ENCODE data around the gene RIC3. TPM values are rescaled to one million over a fixed set of nuclear protein-coding genes. Genes with fewer than 3 reads are reported as not detected.

The RIC3 gene
- polyA plus RNA-seq, 1 donor: 0.30 TPM

DNA sequence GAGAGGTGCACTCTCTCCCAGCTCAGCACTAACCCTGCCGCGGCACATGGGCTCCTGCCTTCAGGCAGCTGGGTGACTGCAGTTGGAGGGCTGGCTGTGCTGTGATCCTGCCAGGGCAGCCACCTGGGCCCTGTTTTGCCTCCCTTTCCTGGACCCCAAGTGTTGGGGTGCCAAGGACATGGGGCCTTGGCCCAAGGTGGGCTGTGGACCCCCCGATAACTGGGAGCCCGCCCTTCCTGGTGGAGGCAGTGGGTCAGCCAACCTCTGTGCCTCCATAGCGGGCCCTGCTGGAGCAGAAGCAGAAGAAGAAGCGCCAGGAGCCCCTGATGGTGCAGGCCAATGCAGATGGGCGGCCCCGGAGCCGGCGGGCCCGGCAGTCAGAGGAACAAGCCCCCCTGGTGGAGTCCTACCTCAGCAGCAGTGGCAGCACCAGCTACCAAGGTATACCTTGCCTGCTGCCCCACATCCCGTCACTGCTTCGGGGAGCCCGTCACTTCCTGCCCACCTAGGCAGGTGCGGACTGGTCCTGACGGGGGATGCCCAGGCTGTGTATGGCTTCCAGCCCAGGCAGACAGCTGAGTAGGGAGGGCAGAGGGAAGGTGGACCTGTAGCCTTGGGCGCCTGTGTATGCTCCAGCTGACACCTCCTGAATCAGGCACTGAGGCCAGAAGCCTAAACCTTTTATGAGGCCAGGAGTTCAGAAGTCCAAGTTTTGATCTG lies 78.9 kb downstream of the RIC3 start:
- DNase-seq (ENCODE audit: low read depth): no peak

- no peak for DNase-seq (ENCODE audit: low read depth)
Observed at GRCh38 chr11:8087756-8088155, 81.1 kb downstream of the RIC3 start.

DNA sequence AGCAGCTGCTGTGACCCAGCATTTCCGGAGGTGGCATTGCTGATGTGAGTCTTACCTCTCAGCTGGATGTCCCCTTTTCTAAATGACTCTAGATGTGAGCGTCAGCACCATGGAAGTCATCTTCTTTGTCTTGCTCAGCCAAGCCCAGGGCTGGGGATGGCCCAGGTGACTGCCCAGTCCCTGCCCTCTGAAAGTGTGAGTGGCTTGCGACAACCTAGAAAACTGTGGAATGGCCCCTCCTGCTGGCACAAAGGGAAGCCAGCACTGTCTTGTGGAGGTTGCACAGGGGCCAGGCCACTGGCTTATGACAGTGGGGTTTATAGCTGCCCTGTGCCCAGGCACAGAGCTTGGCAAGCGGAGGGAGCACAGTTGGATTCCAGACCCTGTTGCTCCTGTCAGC lies 81.6 kb downstream of the RIC3 start:
- no peak for DNase-seq (ENCODE audit: low read depth)

GRCh38 chr11:8086571-8086970 lies 82.3 kb downstream of the RIC3 start:
- no peak for DNase-seq (ENCODE audit: low read depth)

DNA sequence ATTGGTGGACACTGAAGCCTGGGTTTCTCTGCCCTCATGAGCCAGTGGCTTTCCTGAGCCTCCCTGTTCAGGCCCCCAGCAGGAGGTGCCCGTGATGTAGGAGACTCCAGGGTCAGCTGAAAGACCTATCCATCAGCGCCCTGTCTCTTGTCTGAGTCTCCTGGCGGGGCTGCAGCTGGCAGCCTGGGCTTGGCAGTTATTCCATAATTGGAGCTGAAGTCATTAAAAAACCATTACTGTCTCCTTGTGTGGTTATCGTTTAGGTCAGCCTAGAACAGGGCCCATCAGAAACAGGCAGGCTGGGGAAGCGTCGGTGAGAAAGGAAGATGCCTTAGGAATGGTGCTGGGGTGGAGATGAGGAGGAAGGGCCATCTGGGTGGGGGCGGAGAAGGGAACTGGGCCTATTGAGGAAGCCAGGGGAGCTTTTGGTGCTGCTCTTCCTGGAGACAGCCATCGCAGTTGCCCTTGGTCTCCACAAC lies 82.8 kb downstream of the RIC3 start:
- no peak for DNase-seq (ENCODE audit: low read depth)

GRCh38 chr11:8085011-8085645 lies 83.7 kb downstream of the RIC3 start:
- DNase-seq (ENCODE audit: low read depth): no peak

GRCh38 chr11:8084352-8084751 lies 84.5 kb downstream of the RIC3 start:
- DNase-seq (ENCODE audit: low read depth): no peak

GRCh38 chr11:8083871-8084281 lies 84.9 kb downstream of the RIC3 start:
- DNase-seq (ENCODE audit: low read depth): no peak

GRCh38 chr11:8083088-8083395 lies 85.8 kb downstream of the RIC3 start:
- DNase-seq (ENCODE audit: low read depth): no peak

DNA sequence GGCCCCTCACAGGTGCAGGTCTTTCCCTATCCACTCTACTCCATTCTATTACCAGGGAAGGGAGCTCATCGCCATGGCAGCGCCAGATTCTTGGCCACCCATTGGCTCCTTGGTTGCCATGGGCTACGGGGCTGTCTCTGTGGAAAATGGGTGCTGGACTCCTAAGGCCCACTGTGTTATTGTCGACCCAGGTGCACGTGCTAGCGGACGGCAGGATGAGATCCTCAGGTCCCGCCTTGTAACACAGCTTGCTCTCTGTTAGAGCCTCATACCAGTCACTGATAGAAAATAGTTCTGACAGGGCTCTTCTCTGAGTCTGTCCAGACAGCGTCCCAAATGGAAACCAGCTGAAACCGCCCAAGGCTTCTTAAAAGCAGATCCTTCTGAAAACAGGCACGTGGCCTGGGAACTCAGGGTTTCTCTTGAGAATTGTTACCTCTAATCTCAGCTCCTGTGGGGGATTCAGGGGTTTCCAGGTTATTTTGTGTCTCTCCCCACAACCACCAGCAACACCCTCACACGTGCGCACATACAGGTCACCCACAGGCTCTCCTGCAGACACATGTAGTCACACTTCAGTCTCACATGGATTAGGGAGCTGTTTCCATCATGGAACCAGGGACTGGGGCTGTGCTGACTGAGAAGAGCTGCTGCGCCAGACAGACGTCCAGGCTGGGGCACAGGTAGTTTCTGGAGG lies 86.3 kb downstream of the RIC3 start:
- no peak for DNase-seq (ENCODE audit: low read depth)

GRCh38 chr11:8081591-8082250 lies 87.1 kb downstream of the RIC3 start:
- no peak for DNase-seq (ENCODE audit: low read depth)

DNA sequence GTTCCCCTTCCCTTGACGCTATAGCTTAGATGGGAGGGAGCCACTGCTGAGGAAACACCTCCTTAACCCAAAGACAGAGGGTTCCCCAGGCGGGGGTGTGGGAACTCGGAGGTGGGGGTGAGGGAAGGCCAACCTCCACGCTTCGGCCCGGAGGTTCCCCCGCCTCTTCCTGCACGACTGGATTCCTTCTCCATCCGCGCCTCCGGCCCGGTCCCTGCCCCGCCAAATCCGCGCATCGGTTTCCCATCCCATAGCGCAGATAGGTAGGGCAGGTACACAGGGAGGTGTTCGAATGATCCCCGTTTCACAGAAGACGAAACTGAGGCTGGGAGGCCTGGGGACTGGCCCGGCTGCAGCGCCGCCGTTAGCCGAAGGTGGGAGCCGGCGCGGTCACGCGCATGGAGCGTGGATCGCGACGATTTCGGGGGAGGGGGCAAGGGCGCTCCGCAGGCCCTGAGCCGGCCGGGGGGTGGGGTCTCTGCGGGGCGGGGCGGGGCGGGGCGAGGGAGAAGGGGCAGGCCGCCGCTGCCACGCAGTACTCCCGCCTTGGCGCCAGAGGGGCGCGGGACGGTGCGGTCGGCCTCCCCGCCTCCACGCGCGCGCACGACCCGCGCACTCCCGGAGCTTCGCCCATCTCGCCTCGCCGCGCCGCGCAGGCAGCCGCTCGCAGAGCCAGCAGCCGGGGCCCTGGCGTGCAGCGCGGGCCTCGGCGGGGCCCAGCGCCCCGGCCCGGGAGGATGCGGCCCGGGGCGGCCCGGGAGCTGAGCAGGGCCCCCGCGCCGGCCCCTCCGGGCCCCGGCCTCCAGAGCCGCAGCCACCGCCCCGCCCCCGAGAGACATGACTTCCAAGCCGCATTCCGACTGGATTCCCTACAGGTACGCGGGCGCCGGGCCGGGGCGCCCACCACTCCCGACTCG lies 87.9 kb downstream of the RIC3 start, which contains the start of gene TUB:
Gene TUB, plus strand, starts transcription at position 538 of the 917 bp plus-strand sequence. Its CDS starts 300 bp downstream, at position 838.
- no peak for DNase-seq (ENCODE audit: low read depth)

GRCh38 chr11:8080069-8080670 lies 88.7 kb downstream of the RIC3 start:
- DNase-seq (ENCODE audit: low read depth): no peak

GRCh38 chr11:8079111-8079675 lies 89.6 kb downstream of the RIC3 start:
- DNase-seq (ENCODE audit: low read depth): no peak

DNA sequence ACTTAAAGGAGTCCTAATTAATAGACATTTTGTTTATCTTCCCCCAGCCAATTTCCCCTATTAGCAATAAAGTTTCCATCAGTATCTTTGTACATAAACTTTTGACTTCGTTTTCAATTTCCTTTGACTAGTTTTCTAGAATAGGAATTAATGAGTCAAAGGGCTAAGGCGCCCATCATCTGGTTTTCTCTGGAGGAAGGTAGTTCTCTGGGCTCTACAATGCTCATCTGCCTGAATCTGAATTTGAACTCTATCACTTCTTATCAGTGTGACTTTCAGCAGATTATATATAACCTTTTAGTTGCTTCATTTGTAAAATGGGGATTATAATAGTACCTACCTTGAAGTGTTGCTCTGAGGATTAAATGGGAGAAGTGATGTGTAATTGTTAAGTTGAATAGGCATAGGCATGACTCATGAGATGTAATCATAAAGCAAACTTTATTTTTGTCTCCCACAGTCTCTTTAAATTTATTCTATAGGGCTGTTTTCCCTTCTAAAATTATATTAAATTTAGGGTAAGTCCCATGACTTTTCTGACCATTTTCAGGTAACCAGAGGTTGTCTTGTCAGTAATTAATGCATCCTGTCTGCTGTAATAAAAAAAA lies 93.6 kb downstream of the RIC3 start:
- no peak for DNase-seq (ENCODE audit: low read depth)

DNA sequence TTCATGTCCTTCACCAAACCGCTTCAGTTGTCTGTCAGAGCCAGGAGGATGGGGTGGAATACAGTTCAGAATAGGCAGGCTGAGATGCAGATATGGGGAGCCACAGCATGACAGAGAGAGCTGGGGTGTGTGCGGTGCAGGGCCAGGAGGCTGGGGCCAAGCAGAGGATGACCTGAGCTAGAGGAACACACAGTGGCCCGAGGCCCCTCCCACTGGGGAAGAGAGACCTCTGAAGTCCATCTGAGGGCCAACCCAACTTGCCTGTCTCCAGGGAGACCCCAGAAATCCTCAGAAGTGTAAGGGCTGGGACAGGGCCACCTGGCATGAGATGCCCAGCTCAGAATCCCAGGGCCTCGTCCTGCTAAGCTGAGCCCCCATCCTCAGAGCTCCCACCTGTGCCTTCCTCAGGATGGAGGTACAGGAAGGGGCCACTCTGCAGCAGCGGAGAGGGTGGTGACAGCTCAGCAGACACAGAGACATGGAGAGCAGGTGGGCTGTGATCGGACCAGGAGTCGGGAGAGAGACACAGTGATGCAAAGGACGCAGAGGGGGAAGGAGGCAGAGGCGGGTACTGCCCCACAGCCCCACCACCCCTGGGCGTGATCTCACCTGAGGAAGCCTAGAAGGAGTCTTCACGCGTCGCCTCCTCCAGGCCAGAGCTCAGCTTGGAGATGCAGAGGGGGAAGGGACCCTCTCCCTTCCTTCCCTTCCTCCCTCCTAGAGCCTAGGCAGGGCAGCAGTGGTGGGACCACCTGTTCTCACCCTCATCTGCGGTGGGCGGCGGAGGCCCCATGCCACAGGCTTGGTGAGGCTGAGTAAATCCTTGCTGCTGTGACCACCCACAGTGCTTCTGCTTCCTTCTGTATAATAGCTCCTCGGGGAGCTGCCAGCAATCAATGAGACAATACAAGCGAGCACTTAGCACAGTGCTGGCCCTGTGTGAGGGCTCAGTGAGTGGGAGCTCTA lies 96.9 kb downstream of the RIC3 start:
- no peak for DNase-seq (ENCODE audit: low read depth)

DNA sequence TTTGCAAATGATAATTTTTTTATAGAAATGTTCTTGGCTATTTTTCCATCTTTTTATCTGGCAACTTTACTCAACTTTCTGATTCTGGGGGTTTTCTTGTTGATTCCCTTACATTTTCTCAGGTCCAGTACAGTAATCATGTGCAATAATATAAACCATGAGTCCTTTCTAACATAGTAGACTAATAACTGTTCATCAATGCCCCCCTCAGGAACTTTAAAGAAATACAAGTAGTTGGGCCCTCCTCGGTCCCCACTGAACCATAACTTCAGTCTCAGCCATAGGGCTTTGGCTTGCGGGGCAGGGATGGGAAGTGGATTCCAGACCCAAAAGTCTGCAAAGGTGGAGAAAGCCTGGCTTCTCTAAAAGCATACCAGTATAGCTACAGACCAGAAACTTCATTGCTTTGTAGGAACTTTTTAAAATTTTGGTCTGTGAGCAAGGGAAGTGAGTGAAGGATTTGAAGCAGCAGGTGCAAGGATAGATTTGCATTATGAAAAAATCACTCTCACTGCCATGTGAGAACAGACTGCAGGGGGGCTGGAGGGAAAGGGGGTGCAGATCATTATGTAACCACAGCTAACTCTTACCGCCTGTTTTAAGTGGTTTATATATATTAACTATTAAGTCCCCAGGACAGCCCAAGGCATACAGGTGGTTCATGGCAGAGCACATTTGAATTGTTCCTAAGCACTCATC lies 98.3 kb downstream of the RIC3 start:
- no peak for DNase-seq (ENCODE audit: low read depth)

DNA sequence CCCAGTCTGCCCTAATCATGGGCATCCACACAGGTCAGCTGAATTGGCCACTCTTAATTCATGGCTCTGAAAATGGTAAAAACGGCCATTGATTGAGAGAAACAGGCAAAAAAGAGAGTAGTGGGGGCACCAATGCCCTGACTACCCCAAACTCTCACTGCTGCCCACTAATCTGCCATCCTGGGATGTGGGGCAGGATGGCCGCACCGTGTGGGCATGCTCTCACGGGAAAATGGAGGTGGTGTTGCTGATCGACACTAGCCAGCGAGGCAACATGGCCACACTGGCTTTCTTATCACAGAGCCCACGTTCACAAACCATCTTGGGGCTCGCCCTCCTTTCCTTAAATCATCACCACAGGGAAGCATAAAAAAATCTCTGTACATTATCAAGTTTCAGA lies 99.1 kb downstream of the RIC3 start:
- no peak for DNase-seq (ENCODE audit: low read depth)
